Uterus (tissue), 4 donors: ENCODE data around the gene SYNE1. TPM values are rescaled to one million over a fixed set of nuclear protein-coding genes. Genes with fewer than 3 reads are reported as not detected.

Source experiments
- DNase-seq, 2 donors: peaks; one replicate each; pipeline ENCODE4 v3.0.0-alpha.2; 2019 to 2020
- H3K27ac ChIP-seq, 2 donors: fragments of 200-600 bp; sonication (generic); 1 replicate in 1 of 2; 2 replicates in 1 of 2; pipeline ENCODE4 v1.5.1; 2016 to 2018
- H3K27me3 ChIP-seq, 2 donors: fragments of 200-600 bp; sonication (generic); one replicate each; pipeline ENCODE4 v1.5.1; 2018 to 2019; ENCODE audit warnings: control low read depth in 1 of 2
- H3K36me3 ChIP-seq, 2 donors: fragments of 200-600 bp; sonication (generic); one replicate each; pipeline ENCODE4 v1.5.1; 2019; ENCODE audit warnings: control low read depth in 1 of 2
- H3K4me1 ChIP-seq, 2 donors: fragments of 200-600 bp; sonication (generic); one replicate each; pipeline ENCODE4 v1.5.1; 2018 to 2019; ENCODE audit warnings: control low read depth in 1 of 2
- H3K4me3 ChIP-seq, 2 donors: fragments of 200-600 bp; sonication (generic); 1 replicate in 1 of 2; 2 replicates in 1 of 2; pipeline ENCODE4 v1.5.1; 2018 to 2019; ENCODE audit warnings: mild to moderate bottlenecking in 1 of 2
- H3K9me3 ChIP-seq, 2 donors: fragments of 200-600 bp; sonication (generic); one replicate each; pipeline ENCODE4 v1.5.1; 2019; ENCODE audit warnings: control low read depth in 1 of 2
- POLR2A ChIP-seq, 2 donors: fragments of 450-650 bp; IDR thresholded peaks; one replicate each; pipeline ENCODE4 v1.6.1; 2016; ENCODE audit warnings: antibody characterized with exemption in 2 of 2, mild to moderate bottlenecking in 1 of 2, moderate library complexity in 1 of 2
- intact Hi-C: fragments of 100-400 bp; cut with DNase I; formaldehyde crosslinking; loops from one replicate; pipeline ENCODE4 v1.15.1; 2023; ENCODE audit warnings: low total_unique reads
- total RNA-seq, 4 donors: library from RNA; depleted of rRNA in 3 of 4; stranded (reverse); fragments of >200 nt in 3 of 4; gene quantifications; one replicate each; pipeline versions ENCODE4 v1.1.0 to v1.2.4, GENCODE V29; 2014 to 2023
- TF ChIP-seq, protein P1 (sequence below), 4 experiments: fragments of 200-600 bp in 2 of 4; fragments of 450-650 bp in 2 of 4; sonication (generic) in 2 of 4; IDR thresholded peaks; one replicate each; pipeline ENCODE4 v1.5.1; 2016 to 2019; ENCODE audit warnings: antibody characterized with exemption in 4 of 4, mild to moderate bottlenecking in 2 of 4, moderate library complexity in 1 of 4
- donor health status: DM: yes; HTN: yes; CAD: no.

SYNE1 gene
- total RNA-seq, 4 donors from 2014 or later, result 134 to 339 (median 181) TPM

DNA sequence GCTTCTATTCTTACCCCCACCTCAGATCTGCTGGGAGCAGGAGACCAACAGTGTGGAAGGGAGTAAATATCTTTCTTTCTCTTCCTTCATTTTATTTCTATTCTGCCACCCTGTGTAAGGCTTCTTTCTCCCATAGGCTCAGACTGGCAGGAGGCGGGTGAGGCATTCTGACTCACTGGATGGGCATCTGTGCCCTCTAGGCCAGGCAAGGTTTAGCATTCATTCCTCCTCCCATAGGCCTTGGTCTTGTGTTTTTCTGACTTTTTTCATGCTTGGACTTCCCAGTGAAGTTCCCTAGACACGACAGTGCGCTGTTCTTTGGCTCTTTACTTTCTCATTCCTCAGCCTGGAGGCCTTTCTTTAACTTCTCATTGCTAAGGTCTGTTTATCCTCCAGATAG lies 235.2 kb downstream of the SYNE1 start:
- H3K27ac ChIP-seq, result no peak overlapping the region
- no peaks in the 10 kb centered on the region for H3K4me1 ChIP-seq
- no peaks in the 10 kb centered on the region for H3K27me3 ChIP-seq
- H3K9me3 ChIP-seq, result no peaks in the 10 kb centered on the region
- no peak for DNase-seq
- no peaks in the 10 kb centered on the region for H3K36me3 ChIP-seq
- intact Hi-C loops, result no loop called here
- TF ChIP-seq, protein P1, sequence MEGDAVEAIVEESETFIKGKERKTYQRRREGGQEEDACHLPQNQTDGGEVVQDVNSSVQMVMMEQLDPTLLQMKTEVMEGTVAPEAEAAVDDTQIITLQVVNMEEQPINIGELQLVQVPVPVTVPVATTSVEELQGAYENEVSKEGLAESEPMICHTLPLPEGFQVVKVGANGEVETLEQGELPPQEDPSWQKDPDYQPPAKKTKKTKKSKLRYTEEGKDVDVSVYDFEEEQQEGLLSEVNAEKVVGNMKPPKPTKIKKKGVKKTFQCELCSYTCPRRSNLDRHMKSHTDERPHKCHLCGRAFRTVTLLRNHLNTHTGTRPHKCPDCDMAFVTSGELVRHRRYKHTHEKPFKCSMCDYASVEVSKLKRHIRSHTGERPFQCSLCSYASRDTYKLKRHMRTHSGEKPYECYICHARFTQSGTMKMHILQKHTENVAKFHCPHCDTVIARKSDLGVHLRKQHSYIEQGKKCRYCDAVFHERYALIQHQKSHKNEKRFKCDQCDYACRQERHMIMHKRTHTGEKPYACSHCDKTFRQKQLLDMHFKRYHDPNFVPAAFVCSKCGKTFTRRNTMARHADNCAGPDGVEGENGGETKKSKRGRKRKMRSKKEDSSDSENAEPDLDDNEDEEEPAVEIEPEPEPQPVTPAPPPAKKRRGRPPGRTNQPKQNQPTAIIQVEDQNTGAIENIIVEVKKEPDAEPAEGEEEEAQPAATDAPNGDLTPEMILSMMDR (IDR thresholded peaks at IDR 0.05), result no peak
- no peak for TF ChIP-seq POLR2A (IDR thresholded peaks at IDR 0.05)
- H3K4me3 ChIP-seq, result no peak overlapping the region

DNA sequence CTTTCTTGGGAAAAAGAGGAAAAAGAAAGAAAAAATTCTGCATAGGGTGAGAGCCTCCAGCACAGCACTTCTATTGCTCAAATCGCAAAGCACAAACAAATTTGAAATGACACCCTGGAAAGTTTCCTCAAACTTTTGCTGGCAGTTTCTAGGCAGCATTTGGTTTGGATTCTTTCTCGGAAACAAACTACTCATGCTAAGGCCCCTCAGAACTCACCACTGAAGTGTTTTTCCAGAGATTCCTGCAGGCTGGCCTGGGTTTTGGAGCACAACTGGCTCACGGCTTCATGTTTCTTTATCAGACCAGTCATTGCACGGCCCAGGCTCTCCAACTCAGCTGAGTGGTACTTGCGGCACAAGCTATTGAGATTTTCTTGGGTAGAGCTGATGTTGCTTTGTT lies 237.8 kb downstream of the SYNE1 start:
- H3K9me3 ChIP-seq, result no peaks in the 10 kb centered on the region
- intact Hi-C loops, result no loop called here
- no peaks in the 10 kb centered on the region for H3K4me1 ChIP-seq
- no peak for DNase-seq
- no peak for TF ChIP-seq POLR2A (IDR thresholded peaks at IDR 0.05)
- TF ChIP-seq, protein P1 (IDR thresholded peaks at IDR 0.05), result no peak
- H3K27me3 ChIP-seq, result no peaks in the 10 kb centered on the region
- H3K4me3 ChIP-seq, result no peak overlapping the region
- no peak overlapping the region for H3K27ac ChIP-seq
- no peaks in the 10 kb centered on the region for H3K36me3 ChIP-seq

DNA sequence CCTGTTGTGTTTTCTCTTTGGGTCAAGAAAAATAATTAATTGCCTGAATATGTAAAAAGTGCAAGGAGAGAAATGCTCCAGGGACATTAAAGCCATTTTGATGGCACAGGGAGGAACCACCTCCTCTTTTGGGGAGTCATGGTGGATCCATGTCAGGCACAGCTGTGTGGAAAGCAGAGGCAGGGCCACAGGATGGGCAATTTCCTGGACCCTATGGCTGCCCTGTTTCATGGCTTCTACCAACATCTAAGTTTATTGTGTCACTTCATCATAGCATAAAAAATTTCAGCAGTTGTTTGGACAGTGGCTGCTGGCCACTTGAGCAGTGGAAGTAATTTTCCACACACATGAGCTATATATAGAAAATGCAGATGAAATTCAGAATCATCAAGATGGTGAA lies 238.2 kb downstream of the SYNE1 start:
- Histone ChIP-seq H3K36me3 (no peaks in the 10 kb centered on the region), H3K27me3 (no peaks in the 10 kb centered on the region), H3K27ac (no peak overlapping the region), H3K4me3 (no peak overlapping the region), H3K4me1 (no peaks in the 10 kb centered on the region), H3K9me3 (no peaks in the 10 kb centered on the region)
- no peak for TF ChIP-seq POLR2A (IDR thresholded peaks at IDR 0.05)
- TF ChIP-seq, protein P1 (IDR thresholded peaks at IDR 0.05), result no peak
- intact Hi-C loops, result no loop called here
- no peak for DNase-seq

DNA sequence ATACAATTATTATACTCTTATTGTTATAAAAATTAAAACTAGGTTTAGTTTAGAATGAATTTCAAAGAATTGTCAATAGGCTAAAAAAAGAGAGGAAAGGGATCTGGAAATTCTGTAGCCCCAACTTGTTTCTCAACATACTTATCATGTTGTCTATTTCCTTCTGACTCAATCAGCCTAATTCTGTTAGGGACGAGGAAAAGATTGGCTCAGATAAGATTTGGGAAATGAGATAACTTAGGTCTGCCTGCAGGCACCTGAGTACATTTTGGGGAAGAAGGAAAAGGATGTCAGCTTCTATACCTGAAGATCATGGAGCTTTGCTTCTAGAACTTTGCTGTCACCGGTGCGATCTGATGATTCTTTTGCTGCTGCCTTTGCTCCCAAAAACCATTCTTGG lies 238.8 kb downstream of the SYNE1 start:
- no peak for DNase-seq
- Histone ChIP-seq H3K27me3 (no peaks in the 10 kb centered on the region), H3K27ac (no peak overlapping the region), H3K4me3 (no peak overlapping the region), H3K36me3 (no peaks in the 10 kb centered on the region), H3K4me1 (no peaks in the 10 kb centered on the region), H3K9me3 (no peaks in the 10 kb centered on the region)
- intact Hi-C loops, result no loop called here
- TF ChIP-seq POLR2A (IDR thresholded peaks at IDR 0.05), result no peak
- TF ChIP-seq, protein P1 (IDR thresholded peaks at IDR 0.05), result no peak

DNA sequence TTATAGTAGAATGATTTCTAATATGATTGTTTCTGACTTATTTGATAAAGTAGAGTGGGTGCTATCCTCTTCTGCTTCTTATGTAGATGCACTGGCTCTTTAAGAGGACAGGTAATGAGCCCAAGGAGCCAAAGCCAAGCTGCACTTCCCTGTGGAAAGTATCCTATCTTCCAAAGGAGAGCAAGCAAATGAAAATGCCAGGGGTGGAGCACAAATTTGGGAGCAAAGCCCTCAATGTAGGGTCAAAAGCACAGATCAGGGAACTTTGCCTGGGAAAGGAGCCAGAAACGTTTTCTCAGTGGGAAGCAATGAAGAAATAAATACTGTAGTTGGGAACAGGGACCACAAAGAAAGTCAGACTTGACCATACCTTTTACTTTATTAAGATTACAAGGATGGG lies 242.9 kb downstream of the SYNE1 start:
- H3K27me3 ChIP-seq, result no peaks in the 10 kb centered on the region
- DNase-seq, result no peak
- TF ChIP-seq, protein P1 (IDR thresholded peaks at IDR 0.05), result no peak
- no peak for TF ChIP-seq POLR2A (IDR thresholded peaks at IDR 0.05)
- no peak overlapping the region for H3K27ac ChIP-seq
- H3K36me3 ChIP-seq, result no peaks in the 10 kb centered on the region
- H3K4me1 ChIP-seq, result no peaks in the 10 kb centered on the region
- no peak overlapping the region for H3K4me3 ChIP-seq
- intact Hi-C loops, result no loop called here
- H3K9me3 ChIP-seq, result no peaks in the 10 kb centered on the region
